ENCODE measurements around the gene TRIP13. TPM values are rescaled to one million over a fixed set of nuclear protein-coding genes. Genes with fewer than 3 reads are reported as not detected.
"Not testable (repeated sequence)": the region's sequence is repeated elsewhere in the genome, so short reads cannot be mapped to it uniquely, and the experiment has no call there.

The TRIP13 gene, protein sequence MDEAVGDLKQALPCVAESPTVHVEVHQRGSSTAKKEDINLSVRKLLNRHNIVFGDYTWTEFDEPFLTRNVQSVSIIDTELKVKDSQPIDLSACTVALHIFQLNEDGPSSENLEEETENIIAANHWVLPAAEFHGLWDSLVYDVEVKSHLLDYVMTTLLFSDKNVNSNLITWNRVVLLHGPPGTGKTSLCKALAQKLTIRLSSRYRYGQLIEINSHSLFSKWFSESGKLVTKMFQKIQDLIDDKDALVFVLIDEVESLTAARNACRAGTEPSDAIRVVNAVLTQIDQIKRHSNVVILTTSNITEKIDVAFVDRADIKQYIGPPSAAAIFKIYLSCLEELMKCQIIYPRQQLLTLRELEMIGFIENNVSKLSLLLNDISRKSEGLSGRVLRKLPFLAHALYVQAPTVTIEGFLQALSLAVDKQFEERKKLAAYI
- 8.4 TPM for total RNA-seq (ENCODE audit: unreplicated experiment)
- long read RNA-seq, partial matches to known transcripts = 0 of 3 reads
- long read RNA-seq, other reads (novel, unspliced or antisense) = 0 of 3 reads

DNA sequence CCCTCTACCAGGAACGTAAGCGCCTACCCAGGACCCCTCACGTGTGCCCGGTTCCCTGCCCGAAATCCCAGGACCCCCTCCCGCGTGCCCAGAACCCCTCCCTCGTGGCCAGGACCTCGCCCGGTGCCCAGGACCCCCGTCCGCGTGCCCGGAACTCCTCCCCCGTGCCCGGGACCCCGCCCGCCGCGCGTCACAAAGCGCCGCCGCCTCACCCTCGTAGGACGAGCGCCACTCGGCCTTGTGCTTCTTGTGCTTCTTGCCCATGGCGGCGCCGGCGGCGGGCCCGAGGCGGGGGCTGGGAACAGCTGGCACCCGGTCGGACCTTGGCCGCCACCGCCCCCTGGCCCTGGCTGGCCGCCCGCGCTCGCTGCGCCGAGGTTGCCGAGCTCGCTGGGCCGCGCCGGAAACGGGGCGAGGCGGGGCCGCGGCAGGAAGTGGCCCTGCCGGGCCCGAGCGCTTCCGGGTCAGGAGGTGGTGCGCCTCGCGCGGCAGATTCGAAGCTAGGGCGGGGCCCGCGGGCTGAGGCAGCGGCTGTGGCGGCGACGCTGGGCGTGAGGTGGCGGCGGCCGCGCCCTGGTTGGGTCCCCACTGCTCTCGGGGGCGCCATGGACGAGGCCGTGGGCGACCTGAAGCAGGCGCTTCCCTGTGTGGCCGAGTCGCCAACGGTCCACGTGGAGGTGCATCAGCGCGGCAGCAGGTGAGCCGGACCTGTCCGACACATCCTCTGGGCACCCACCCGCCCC is at the start of gene TRIP13, which contains the start of gene BRD9:
TRIP13 (plus strand) TSS at position 491 of the 743 bp plus-strand sequence; CDS start at position 606, 115 bp downstream.
BRD9 (minus strand) TSS at position 408 of the 743 bp plus-strand sequence; CDS start at position 264, 144 bp downstream.
- H3K9me3 Mint-ChIP-seq (ENCODE audit: unreplicated experiment) = no peaks in the 10 kb centered on the region
- peaks cover 10% of the 10 kb centered on the region for H3K4me1 Mint-ChIP-seq (ENCODE audit: unreplicated experiment)
- TF ChIP-seq CTCF (IDR thresholded peaks at IDR 0.05; ENCODE audit: unreplicated experiment) = no peak
- DNase-seq (ENCODE audit: low spot score) = peak; percentile 85
- peak within 1 kb of the TSS; percentile 93 for H3K4me3 Mint-ChIP-seq (ENCODE audit: unreplicated experiment)
- H3K27me3 Mint-ChIP-seq (ENCODE audit: unreplicated experiment) = peaks cover 9% of the 10 kb centered on the region
- peaks cover 17% of the 10 kb centered on the region for H3K36me3 Mint-ChIP-seq (ENCODE audit: low read depth, unreplicated experiment)
- peak within 1 kb of the TSS; percentile 91 for H3K27ac Mint-ChIP-seq (ENCODE audit: unreplicated experiment)

DNA sequence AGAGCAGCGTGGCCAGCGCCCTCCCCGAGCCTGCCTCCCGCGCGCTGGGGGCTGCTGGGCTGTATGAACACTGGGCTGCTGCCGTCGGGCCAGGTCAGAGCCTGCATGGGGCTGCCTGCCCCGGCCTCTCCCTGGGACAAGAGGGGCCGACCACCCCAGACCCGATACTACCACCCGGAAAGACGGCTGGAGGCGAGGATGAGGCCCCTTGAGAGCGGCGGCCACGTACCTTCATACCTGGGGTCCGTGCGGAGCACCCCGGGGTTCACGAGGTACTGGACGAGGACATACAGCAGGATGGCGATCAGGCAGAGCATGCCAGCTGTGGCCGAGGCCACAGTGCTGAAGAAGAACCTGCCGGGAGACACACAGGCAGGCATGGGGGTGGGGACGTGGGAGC is 49.3 kb upstream of the TRIP13 start:
- not testable (repeated sequence) for H3K9me3 Mint-ChIP-seq (ENCODE audit: unreplicated experiment); H3K27ac Mint-ChIP-seq (ENCODE audit: unreplicated experiment); DNase-seq (ENCODE audit: low spot score); H3K4me3 Mint-ChIP-seq (ENCODE audit: unreplicated experiment); H3K4me1 Mint-ChIP-seq (ENCODE audit: unreplicated experiment)
- H3K36me3 Mint-ChIP-seq (ENCODE audit: low read depth, unreplicated experiment) = peaks cover 11% of the 10 kb centered on the region
- peaks cover 19% of the 10 kb centered on the region for H3K27me3 Mint-ChIP-seq (ENCODE audit: unreplicated experiment)

GRCh38 chr5:843926-844325 is 48.8 kb upstream of the TRIP13 start:
- not testable (repeated sequence) for DNase-seq (ENCODE audit: low spot score); H3K4me3 Mint-ChIP-seq (ENCODE audit: unreplicated experiment); H3K27ac Mint-ChIP-seq (ENCODE audit: unreplicated experiment); H3K4me1 Mint-ChIP-seq (ENCODE audit: unreplicated experiment); H3K9me3 Mint-ChIP-seq (ENCODE audit: unreplicated experiment)
- peaks cover 21% of the 10 kb centered on the region for H3K27me3 Mint-ChIP-seq (ENCODE audit: unreplicated experiment)
- H3K36me3 Mint-ChIP-seq (ENCODE audit: low read depth, unreplicated experiment) = peaks cover 11% of the 10 kb centered on the region

DNA sequence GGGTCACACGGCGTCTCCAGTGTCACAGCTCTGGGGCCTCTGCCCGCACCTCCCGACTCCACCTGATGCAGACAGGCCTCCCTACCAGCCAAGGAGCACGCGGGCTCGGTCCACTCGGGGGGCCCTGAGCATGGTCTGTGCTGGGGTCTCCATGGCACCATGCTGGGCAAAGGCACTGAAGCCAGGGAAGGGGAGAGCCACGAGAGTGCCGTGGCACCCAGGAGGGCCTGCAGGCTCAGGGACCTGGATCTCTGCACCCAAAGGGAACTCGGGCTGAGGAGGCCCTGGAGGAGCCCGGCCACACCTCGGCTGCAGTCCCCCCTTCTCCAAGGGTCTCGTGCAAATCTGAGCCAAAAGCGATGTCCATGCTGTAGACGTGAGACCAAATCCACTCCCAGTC is 48.3 kb upstream of the TRIP13 start:
- peaks cover 22% of the 10 kb centered on the region for H3K27me3 Mint-ChIP-seq (ENCODE audit: unreplicated experiment)
- H3K27ac Mint-ChIP-seq (ENCODE audit: unreplicated experiment); DNase-seq (ENCODE audit: low spot score); H3K9me3 Mint-ChIP-seq (ENCODE audit: unreplicated experiment); H3K4me1 Mint-ChIP-seq (ENCODE audit: unreplicated experiment); H3K4me3 Mint-ChIP-seq (ENCODE audit: unreplicated experiment): not testable (repeated sequence)
- H3K36me3 Mint-ChIP-seq (ENCODE audit: low read depth, unreplicated experiment) = peaks cover 11% of the 10 kb centered on the region

GRCh38 chr5:845031-845675 is 47.5 kb upstream of the TRIP13 start:
- Mint-ChIP-seq H3K27ac (ENCODE audit: unreplicated experiment) (peak overlapping the region; percentile 13), H3K27me3 (ENCODE audit: unreplicated experiment) (peaks cover 24% of the 10 kb centered on the region), H3K36me3 (ENCODE audit: low read depth, unreplicated experiment) (peaks cover 11% of the 10 kb centered on the region)
- DNase-seq (ENCODE audit: low spot score); H3K9me3 Mint-ChIP-seq (ENCODE audit: unreplicated experiment); H3K4me3 Mint-ChIP-seq (ENCODE audit: unreplicated experiment); H3K4me1 Mint-ChIP-seq (ENCODE audit: unreplicated experiment): not testable (repeated sequence)

- not testable (repeated sequence) for H3K4me1 Mint-ChIP-seq (ENCODE audit: unreplicated experiment); H3K9me3 Mint-ChIP-seq (ENCODE audit: unreplicated experiment); DNase-seq (ENCODE audit: low spot score); H3K27ac Mint-ChIP-seq (ENCODE audit: unreplicated experiment)
- Mint-ChIP-seq H3K27me3 (ENCODE audit: unreplicated experiment) (peaks cover 24% of the 10 kb centered on the region), H3K36me3 (ENCODE audit: low read depth, unreplicated experiment) (peaks cover 11% of the 10 kb centered on the region), H3K4me3 (ENCODE audit: unreplicated experiment) (peak overlapping the region; percentile 2)
Measured at GRCh38 chr5:845676-846601, 46.7 kb upstream of the TRIP13 start.

DNA sequence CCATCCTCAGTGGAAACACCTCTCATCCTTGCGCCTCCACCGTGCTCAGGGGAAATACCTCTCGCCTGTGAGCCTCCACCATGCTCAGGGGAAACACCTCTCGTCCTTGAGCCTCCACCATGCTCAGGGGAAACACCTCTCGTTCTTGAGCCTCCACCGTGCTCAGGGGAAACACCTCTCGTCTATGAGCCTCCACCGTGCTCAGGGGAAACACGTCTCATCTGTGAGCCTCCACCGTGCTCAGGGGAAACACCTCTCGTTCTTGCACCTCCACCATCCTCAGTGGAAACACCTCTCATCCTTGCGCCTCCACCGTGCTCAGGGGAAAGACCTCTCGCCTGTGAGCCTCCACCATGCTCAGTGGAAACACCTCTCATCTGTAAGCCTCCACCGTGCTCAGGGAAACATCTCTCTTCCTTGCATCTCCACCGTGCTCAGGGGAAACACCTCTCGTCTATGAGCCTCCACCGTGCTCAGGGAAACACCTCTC is 46.0 kb upstream of the TRIP13 start:
- not testable (repeated sequence) for H3K36me3 Mint-ChIP-seq (ENCODE audit: low read depth, unreplicated experiment); H3K27ac Mint-ChIP-seq (ENCODE audit: unreplicated experiment); H3K4me1 Mint-ChIP-seq (ENCODE audit: unreplicated experiment); DNase-seq (ENCODE audit: low spot score); H3K9me3 Mint-ChIP-seq (ENCODE audit: unreplicated experiment)
- Mint-ChIP-seq H3K27me3 (ENCODE audit: unreplicated experiment) (peaks cover 24% of the 10 kb centered on the region), H3K4me3 (ENCODE audit: unreplicated experiment) (peak overlapping the region; percentile 2)

GRCh38 chr5:847212-847611 is 45.5 kb upstream of the TRIP13 start:
- H3K4me3 Mint-ChIP-seq (ENCODE audit: unreplicated experiment); DNase-seq (ENCODE audit: low spot score); H3K36me3 Mint-ChIP-seq (ENCODE audit: low read depth, unreplicated experiment); H3K4me1 Mint-ChIP-seq (ENCODE audit: unreplicated experiment); H3K27ac Mint-ChIP-seq (ENCODE audit: unreplicated experiment); H3K9me3 Mint-ChIP-seq (ENCODE audit: unreplicated experiment): not testable (repeated sequence)
- peaks cover 26% of the 10 kb centered on the region for H3K27me3 Mint-ChIP-seq (ENCODE audit: unreplicated experiment)

DNA sequence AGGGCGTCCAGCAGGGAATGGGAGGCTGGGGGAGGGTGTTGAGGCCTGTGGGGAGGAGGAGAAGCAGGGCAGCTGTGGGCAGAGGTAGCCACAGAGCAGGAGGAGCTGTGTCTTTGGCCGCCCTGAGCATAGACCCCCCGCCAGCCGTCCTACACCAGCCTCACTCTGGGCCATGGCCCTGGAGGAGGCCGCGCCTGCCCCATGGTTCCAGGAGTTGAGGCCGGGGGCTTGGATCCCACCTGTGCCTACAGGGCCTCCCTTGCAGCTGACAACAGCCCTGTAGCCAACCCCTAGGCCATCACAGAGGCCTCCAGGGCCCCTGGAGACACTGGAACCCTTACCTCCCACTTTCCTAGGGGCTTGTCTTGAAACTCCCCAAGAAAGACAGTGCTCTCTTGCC is 44.9 kb upstream of the TRIP13 start:
- not testable (repeated sequence) for H3K9me3 Mint-ChIP-seq (ENCODE audit: unreplicated experiment); H3K27ac Mint-ChIP-seq (ENCODE audit: unreplicated experiment); H3K4me1 Mint-ChIP-seq (ENCODE audit: unreplicated experiment); H3K4me3 Mint-ChIP-seq (ENCODE audit: unreplicated experiment); DNase-seq (ENCODE audit: low spot score)
- H3K36me3 Mint-ChIP-seq (ENCODE audit: low read depth, unreplicated experiment) = peaks cover 12% of the 10 kb centered on the region
- H3K27me3 Mint-ChIP-seq (ENCODE audit: unreplicated experiment) = peaks cover 28% of the 10 kb centered on the region
